ENCODE measurements around the gene ALDH2. TPM values are rescaled to one million over a fixed set of nuclear protein-coding genes. Genes with fewer than 3 reads are reported as not detected.

Gene ALDH2
- total RNA-seq, 1 donor from 2014 or later, result 68.4 TPM

GRCh38 chr12:111841236-111841749 is 74.6 kb downstream of the ALDH2 start:
- no peak for TF ChIP-seq CTCF (IDR thresholded peaks at IDR 0.05)
- Mint-ChIP-seq H3K27me3 (ENCODE audit: unreplicated experiment) (no peaks in the 10 kb centered on the region), H3K36me3 (ENCODE audit: unreplicated experiment) (peaks cover 7% of the 10 kb centered on the region), H3K4me1 (ENCODE audit: unreplicated experiment) (peaks cover 46% of the 10 kb centered on the region), H3K27ac (ENCODE audit: unreplicated experiment) (peak overlapping the region; percentile 98), H3K4me3 (ENCODE audit: unreplicated experiment) (peak overlapping the region; percentile 94), H3K9me3 (ENCODE audit: unreplicated experiment) (no peaks in the 10 kb centered on the region)
- no peak for DNase-seq (ENCODE audit: extremely low spot score, unreplicated experiment)

GRCh38 chr12:111841750-111842555 is 75.2 kb downstream of the ALDH2 start, which contains the start of gene MAPKAPK5:
TSS of gene MAPKAPK5 (plus strand) at chr12:111842228. CDS start at chr12:111842734, 506 bp downstream.
- Mint-ChIP-seq H3K27me3 (ENCODE audit: unreplicated experiment) (no peaks in the 10 kb centered on the region), H3K36me3 (ENCODE audit: unreplicated experiment) (peaks cover 7% of the 10 kb centered on the region), H3K9me3 (ENCODE audit: unreplicated experiment) (no peaks in the 10 kb centered on the region), H3K27ac (ENCODE audit: unreplicated experiment) (peak within 1 kb of the TSS; percentile 98), H3K4me3 (ENCODE audit: unreplicated experiment) (peak within 1 kb of the TSS; percentile 94), H3K4me1 (ENCODE audit: unreplicated experiment) (peaks cover 46% of the 10 kb centered on the region)
- peak; percentile 97 for DNase-seq (ENCODE audit: extremely low spot score, unreplicated experiment)
- TF ChIP-seq CTCF (IDR thresholded peaks at IDR 0.05), result no peak

GRCh38 chr12:111842556-111843396 is 76.0 kb downstream of the ALDH2 start:
- DNase-seq (ENCODE audit: extremely low spot score, unreplicated experiment), result no peak
- Mint-ChIP-seq H3K4me3 (ENCODE audit: unreplicated experiment) (peak overlapping the region; percentile 90), H3K27ac (ENCODE audit: unreplicated experiment) (peak overlapping the region; percentile 93), H3K9me3 (ENCODE audit: unreplicated experiment) (peaks cover 2% of the 10 kb centered on the region), H3K27me3 (ENCODE audit: unreplicated experiment) (no peaks in the 10 kb centered on the region), H3K4me1 (ENCODE audit: unreplicated experiment) (peaks cover 50% of the 10 kb centered on the region), H3K36me3 (ENCODE audit: unreplicated experiment) (peaks cover 11% of the 10 kb centered on the region)
- TF ChIP-seq CTCF (IDR thresholded peaks at IDR 0.05), result no peak

- H3K27ac Mint-ChIP-seq (ENCODE audit: unreplicated experiment), result no peak overlapping the region
These were observed 79.3 kb downstream of the ALDH2 start for GRCh38 chr12:111846016-111846415.

More at GRCh38 chr12:111846016-111846415, 79.3 kb downstream of the ALDH2 start:
- no peak for TF ChIP-seq CTCF (IDR thresholded peaks at IDR 0.05)
- DNase-seq (ENCODE audit: extremely low spot score, unreplicated experiment), result no peak
- H3K27me3 Mint-ChIP-seq (ENCODE audit: unreplicated experiment), result no peaks in the 10 kb centered on the region
- H3K4me3 Mint-ChIP-seq (ENCODE audit: unreplicated experiment), result no peak overlapping the region
- H3K9me3 Mint-ChIP-seq (ENCODE audit: unreplicated experiment), result peaks cover 8% of the 10 kb centered on the region
- H3K36me3 Mint-ChIP-seq (ENCODE audit: unreplicated experiment), result peaks cover 17% of the 10 kb centered on the region
- peaks cover 35% of the 10 kb centered on the region for H3K4me1 Mint-ChIP-seq (ENCODE audit: unreplicated experiment)
